ENCODE data around the gene EMC10.
A peak's percentile ranks its signal among the peaks of the same experiment; 100 is the strongest.

The EMC10 gene

DNA sequence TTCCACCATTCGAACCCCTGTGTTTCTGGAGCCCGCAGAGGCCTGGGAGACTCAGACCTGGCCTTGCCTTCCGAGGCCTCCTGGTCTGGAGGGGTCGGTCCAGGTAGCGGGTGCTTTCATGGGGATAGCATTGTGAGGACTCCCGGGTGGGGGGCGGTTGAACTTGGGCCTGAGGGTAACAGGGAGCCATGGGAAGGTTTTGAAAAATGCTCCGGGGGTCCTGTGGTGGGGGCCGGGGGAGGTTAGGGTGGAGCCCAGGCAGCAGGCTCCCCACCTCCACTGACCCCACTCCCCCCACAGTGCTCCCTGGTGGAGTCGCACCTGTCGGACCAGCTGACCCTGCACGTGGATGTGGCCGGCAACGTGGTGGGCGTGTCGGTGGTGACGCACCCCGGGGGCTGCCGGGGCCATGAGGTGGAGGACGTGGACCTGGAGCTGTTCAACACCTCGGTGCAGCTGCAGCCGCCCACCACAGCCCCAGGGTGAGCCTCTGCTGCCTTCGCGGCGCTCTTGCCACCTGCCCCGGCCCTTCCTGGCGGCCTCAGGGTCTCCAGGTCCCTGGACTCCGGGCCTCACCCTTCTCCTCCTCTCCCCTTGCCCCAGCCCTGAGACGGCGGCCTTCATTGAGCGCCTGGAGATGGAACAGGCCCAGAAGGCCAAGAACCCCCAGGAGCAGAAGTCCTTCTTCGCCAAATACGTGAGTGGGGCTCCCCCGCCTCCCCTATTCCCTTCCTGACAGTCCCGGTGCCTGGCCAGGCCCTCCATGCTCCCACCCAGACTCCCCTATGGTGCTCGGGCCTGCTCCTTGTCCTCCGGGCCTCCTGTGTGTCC is 4.2 kb downstream of the EMC10 start:
- DNase-seq = no peak

DNA sequence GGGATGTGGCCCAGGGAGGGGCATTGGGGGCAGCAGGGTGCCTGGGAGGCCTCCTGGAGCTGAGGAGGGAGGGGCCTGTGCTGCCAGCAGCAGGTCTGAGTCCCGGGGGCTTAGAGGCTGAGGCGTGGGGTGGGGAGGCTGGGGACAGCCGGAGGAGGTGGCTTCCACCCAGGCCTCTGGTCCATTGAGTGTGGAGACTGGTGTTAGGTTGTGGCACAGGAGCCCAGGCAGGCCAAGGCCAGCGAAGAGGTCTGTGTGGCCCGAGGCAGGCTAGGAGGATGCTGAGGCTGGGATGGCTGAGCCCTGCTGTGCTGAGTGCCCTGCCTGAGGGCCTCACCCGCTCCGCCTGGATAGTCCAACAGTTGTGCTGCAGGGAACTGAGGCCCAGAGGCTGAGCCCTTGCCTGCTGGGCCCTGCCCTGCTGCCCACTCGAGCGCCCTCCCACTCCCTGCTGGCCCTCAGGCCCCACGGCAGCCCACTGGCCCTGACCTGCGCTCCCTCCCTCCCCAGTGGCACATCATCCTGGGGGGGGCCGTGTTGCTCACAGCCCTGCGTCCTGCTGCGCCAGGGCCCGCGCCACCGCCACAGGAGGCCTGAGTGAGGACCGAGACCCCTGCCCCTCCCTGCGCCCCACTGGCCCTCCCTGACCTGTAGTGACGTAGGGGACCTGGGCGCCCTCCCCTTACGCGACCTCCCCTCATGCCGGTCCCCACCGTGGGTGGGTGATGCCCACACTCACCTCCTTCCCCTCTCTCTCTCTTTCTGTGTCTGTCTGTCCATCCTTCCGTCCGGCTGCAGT is 5.2 kb downstream of the EMC10 start:
- no peak for DNase-seq

DNA sequence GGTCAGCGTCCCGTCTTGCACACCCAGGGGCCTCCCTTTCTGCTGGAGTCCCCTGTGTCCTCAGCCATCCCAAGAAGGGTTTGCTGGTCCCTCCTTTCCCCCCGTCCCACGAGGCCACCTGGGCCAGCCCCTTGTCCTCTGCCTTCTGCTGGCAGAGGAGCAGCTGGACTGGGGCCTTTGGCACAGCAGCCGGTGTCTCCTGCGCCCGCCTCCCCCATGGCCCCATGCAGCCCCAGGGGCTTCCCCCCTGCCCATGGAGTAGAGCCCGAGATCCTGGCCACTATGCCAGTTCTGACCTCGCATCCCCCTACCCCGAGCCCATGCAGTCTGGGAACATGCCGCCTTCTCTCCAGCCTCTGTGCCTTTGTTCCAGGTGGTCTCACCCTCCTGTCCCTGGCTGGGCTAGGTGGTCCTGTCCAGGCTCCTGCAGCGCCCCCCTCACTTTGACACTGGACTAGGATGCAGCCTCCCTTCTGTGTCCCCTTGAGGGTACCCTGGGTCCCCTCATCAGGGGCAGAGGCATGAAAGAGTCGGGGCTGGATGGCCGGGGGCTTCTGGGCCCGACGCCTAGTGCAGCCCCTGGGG is 6.1 kb downstream of the EMC10 start:
- no peak for DNase-seq

DNA sequence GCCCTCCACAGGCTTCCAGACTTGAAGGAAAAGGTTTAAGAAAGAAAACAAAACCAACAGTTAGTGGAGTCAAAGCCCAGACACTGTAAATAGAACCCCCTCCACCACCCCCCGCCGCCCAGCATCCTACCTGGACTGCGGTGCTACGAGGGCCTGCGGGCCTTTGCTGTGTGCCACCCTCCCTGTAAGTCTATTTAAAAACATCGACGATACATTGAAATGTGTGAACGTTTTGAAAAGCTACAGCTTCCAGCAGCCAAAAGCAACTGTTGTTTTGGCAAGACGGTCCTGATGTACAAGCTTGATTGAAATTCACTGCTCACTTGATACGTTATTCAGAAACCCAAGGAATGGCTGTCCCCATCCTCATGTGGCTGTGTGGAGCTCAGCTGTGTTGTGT is 6.6 kb downstream of the EMC10 start:
- DNase-seq = no peak

DNA sequence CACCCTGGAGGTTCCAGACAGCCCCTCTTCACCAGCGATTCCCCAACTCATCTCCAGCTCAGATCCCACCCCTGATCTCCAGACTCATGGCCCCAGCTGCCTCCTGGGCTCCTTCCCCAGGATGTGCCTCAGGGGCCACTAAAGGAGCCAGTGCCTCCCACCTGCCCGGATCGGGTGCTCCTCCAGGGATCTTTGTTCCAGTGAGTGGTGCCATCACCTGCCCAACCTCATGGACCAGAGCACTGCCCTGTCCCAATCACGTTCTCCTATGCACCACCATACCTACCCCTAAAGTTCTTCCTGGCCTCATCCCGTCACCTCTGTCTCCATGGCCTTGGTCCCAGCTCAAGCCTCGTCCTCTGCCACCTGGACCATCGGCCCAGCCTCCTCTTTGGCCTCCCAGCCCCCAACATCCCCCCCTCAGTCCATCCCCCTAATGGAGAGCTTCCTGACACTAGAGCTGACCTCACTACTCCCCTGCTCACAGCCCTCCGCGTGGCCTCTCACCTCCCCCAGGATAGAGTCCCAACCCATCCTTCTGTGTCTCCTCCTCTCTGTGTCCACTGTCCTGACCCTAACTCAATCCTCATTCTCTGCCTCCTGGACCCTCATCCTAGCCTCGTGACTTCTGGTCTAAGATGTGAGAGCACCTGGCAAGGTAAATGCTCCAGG is 9.1 kb downstream of the EMC10 start:
- no peak for DNase-seq

DNA sequence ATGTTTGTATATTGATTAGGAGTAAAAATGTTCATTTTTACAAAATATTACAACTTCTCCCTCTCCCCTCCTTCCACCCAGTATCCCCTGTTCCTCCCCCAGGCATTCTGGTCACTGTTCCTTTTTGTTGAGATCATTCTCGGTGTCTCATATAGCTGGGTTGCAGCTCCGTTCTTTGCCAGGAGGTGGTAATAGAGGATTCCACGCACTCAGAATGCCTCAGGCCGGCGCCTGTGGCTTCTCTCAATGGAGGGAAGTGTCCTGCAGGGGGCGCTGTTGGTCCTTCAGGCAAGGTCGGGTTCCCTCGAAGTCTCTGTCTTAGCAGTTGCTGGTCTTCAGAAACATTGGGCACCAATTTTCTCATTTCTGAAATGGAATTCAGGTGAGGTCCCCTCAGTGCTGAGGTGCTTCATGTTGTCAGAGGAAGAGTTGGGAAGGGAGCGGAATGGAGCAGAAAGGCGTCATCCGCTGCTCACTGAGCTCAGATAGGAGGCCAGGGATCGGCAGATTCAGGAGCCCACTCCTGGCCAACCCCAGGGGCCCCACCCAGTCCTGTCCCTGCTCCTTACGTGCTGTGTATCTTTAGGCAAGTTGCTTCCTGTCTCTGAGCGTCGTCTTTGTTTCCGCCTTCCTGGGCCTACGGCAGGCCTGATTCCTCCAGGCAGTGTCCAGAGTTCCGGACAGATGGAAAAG is 10.7 kb downstream of the EMC10 start:
- peak; percentile 23 to 50 for DNase-seq

DNA sequence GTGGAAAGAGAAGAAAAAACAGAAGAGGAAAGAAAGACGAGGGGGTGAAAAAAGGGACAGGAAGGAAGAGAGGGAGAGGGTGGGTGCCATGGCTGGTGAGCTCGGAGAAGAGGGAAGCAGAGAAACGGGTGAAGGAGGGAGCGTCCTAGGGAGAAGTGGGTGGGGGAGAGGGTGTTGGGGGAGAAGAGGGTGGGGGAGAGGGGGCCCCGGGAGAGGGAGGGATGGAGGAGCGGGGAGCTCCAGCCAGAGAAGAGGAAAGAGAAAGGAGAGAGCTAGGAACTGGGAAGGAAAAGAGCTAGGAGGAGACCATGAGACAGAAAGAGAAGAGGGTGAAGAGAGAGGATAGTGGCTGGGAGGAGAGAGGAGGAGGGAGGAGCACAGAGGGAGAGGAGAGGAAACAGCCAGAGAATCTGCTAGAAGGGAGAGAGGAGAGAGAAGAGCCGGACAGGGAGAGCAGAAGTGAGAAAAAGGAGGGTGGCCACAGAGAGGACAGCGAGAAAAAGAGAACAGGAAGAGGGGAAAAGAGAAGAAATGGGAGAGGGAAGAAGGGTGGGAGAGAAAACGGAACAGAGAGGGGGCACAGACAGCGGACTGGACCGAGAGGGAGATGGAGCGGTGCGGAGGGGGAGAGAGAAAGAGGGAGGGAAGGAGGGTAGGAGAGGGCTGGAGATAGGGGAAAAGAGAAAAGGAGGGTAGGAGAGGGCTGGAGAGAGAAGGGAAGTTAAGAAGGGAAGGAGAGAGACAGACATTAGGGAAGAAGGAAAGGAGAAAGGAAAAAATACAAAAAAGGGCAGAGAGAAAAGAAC is 12.3 kb downstream of the EMC10 start:
- DNase-seq = peak in 1 of 2 donors; percentile 12

DNA sequence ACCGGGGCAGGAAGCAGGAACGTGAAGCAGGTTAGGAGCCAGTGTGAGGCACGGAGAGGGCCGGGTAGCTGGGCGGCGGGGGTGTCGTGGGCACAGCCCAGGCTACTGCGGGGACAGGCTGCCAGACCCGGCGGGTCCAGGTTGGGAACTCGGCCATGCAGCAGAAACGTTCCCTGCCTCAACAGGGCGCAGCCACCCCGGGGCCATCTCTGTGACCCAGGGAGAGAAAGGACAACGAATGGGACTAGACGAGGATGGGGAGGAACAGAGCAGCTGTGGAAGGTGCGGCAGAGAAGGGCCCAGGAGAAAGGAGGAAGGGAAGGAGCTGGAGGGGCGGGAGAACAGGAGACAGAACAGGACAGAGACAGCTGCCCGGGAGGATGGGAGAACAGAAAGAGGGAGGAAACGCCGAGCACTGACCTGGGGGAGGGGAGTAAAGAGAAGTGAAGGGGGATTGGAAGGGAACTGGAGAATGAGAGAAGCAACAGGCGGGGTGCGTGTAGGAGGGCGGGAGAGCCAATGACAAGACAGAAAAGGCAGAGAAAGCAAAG is 13.2 kb downstream of the EMC10 start:
- DNase-seq = no peak

DNA sequence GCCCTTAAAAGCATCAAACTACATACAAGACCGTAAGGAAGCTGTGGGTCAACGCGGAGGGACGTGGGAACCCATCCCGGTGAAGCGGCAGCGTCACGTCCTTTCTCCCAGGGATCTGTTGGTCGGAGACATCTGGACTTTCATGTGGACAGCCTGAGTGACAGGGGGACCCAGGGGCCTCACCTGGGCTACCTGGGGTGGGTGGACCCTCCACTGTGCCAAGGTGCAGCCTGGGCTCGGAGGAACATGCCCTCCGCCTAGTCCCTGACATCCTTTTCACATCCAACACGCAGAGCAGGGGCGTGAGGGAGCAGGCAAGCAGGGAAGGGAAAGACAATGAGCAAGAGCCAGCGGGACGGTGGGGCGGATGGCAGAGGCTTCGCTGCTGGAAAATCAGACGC is 14.1 kb downstream of the EMC10 start:
- no peak for DNase-seq

DNA sequence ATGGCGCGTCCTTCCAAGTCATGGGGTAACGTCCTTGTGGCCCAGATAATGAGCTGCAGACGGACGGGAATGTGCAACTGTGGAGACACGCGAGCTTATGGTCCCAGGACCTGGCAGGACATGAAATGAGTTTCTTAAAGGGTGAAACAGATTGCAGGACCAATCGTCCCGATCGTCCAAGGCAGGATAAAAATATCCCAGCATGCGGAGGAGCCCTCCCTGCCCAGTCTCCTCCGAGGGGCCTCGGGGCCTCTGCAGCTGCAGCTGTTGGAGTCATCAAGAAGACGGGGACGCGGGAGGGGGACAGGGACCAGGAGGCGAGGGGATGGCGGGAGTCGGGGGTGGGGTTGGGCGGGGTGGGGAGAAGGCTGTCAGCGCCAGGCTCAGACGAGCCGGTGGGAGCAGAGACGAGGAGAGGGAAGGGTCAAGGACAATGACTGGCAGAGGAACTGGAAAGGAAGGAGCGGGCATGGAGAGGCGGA is 14.7 kb downstream of the EMC10 start:
- no peak for DNase-seq

DNA sequence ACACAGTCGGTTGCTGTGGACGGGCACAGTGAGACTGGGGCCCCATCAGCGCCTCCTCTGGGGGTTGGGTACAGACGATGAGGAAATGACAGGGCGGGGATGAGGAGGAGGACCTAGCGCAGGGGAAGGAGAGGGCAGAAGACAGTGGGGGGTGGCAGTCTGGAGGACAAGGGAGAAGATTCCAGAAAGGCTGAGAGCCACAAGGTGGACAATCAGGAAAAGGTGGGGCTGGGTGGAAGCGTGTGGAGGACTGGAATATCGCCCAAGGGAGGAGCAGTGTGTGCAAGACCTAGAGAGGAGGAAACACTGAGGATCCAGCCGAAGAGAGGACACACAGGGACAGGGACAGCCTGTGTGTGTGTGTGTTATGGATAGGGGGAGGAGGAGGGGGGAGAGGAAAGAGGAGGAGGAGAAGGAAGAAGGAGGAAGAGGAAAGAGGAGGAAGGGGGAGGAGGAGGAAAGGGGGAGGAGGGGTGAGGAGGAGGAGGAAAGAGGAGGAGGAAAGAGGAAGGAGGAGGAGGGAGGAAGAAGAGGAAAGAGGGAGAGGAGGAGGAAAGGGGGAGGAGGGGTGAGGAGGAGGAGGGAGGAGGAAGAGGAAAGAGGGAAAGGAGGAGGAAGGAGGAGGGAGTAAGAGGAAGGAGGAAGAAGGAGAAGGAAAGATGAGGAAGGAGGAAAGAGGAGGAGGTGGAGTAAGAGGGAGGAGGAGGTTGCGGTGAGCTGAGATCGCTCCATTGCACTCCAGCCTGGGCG is 16.2 kb downstream of the EMC10 start:
- DNase-seq = peak in 1 of 2 donors; percentile 25

DNA sequence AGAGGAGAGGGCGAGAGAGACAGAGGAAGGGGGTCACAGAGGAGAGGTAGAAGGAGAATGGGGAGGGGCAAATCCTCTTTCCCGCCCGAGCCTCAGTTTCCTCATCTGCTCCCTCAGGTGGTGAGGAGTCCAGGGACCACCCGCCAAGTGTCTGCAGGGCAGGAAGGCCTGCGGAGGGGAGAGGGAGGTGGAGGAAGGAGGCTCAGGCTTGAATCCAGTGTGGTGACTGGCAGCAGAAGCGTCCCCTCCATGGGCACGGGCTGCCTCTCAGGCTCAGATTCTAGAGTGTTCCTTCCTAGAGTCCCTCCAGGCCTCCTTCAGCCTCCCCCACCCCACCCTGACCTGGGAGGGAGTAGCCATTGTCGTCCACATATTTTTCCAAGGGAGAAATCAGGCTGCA is 16.9 kb downstream of the EMC10 start:
- DNase-seq = no peak

DNA sequence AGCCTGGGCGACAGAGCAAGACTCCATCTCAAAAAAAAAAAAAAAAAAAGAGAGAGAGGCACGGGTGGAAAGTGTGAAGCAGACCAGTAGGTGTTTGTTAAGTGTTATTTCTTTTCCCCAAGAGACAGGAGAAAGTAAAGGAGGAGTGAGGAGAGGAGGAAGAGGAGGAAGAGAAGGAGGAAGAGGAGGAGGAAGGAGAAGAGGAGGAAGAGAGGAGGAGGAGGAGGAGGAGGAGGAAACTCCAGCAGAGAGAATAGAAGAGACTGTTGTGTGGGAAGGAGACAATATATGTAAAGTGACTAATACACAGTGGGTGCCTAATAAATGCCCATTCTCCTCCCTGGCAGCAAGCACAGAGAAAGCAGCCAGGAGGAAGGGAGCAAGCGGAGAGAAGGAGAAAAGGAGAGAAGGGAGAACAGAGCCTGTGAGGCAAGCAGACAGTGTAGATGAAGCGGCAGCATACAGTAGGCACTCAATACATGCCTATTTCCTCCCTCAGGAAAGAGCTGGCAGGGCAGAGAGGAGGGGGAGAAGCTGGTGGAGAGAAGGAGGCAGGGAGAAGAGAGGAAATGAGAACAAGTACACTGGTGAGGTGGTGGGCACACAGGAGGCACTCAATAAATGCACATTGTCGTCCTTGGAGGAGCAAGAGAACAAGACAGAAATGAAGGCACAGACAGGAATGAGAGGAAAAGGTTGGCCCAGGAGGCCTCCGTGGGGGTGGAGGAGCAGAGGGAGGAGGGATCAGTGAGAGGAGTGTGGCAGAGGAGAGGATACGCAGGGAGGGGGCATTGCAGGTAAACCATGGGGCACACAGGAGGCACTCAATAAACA is 18.1 kb downstream of the EMC10 start:
- no peak for DNase-seq

DNA sequence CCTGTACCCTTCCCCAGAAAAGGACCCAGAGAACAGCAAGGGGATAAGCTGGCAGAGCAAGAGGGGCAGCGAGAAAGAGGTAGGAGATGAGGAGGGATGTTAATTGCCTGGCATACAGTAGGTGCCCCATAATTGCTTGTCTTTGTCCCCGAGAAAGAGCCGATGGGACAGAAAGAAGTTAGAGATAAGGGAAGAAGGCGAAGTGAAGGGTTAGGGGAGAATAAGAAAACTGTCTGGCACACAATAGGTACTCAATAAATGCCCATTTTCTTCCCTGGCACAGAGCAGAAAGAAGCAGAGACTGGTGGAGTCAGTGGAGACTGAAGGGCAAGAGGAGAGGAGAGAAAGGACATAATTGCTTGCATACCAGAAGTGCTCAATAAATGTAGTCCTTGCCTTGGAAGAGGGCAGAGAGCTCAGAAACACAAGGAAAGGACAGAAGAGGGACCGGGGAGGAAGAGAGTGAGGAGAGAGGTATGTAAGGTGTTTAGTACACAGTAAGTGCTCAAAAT is 18.8 kb downstream of the EMC10 start:
- DNase-seq = no peak

DNA sequence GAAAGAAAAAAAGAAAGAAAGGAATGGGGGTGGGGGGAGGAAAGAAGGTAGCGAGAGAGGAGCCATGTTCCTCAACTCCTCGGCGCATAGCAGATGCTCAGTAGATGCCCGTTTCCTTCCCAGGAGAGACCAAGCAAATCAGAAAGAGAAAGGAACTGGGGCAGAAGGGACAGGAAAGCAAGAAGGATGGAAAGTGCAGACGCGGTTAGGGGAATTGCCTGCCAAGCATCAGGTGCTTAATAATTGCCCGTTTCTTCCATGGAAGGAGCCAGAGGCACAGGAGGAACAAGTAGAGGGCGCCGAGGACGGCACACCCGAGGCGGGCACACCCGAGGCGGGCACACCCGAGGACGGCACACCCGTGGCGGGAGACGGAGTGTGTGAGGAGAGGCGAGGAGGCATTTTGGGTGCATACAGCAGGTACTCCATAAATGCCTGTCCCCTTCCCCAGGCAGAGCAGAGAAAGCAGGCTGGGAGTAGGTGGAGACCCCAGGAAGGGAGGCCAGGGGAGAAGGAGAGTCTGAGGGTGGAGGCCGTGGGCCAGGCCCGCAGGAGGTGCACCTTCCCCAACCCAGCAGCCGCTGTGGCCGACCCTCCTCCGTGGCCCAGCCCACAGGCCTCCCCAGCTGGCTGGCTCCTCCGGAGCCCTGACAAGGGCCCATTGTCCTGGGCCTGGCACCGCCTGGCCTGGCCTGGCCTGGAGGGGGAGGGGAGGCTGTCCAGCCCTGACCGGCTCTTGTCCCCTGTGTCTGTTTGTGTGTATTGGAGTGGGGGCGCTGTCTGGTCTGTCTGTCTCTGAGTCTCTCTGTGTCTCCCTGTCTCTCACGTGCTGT is 20.1 kb downstream of the EMC10 start:
- no peak for DNase-seq

DNA sequence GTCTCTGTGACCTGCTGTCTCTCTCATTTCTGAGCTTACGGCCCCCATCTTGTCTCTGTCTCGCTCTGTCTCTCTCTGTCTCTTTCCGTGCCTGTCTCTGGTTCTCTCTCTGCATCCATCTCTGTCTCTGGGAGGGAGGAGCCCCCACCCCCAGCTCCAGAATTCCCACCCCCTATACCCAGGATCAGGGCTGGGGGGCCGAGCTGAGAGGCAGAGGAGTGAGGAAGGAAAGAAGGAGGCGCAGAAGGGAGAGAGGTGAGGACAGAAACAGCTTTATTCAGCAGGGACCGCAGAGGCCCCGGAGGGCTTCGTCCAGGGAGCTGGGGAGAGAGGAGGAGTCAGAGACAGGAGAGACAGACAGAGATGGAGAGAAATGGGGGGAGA is 20.7 kb downstream of the EMC10 start:
- no peak for DNase-seq

DNA sequence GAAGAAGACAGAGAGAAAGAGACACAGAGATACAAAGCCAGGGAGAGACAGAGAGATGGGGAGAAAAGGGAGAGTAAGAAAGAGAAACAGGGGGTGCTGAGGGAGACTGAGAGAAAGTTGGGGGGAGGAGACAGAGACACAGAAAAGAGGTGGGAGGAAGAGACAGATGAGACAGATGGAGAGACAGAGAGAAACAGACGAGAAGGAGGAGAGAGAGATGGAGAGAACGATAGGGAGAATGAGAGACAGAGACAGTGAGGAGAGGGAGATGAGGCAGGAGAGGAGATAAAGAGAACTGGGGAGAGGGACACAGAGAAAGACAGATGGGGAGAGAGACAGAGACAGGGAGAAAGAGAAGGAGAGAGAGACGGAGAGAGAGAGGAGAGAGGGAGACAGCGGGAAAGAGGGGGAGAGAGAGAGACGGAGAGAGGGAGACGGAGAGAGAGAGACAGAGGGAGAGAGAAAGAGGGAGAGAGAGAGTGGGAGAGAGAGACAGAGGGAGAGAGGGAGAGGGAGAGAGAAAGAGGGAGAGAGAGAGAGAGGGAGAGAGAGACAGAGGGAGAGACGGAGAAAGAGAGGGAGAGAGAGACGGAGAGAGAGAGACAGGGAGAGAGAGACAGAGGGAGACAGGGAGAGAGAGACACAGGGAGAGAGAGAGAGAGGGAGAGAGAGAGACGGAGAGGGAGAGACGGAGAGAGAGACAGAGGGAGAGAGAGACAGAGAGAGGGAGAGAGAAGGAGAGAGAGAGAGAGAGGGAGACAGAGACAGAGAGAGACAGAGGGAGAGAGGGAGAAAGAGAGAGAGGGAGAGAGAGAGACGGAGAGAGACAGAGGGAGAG is 22.1 kb downstream of the EMC10 start:
- no peak for DNase-seq

Measured in inflammatory macrophage treated with lipopolysaccharide for 1 hour (primary cell).